T-helper 1 cell (primary cell): Measurements from ENCODE around the gene C1orf210.

Experiments
- DNase-seq, 5 donors: peaks; one replicate each; pipeline ENCODE4 v3.0.0-alpha.2; 2012 to 2020

The C1orf210 gene

GRCh38 chr1:43246466-43247213, 38.7 kb downstream of the C1orf210 start:
- no peak for DNase-seq

- DNase-seq: no peak
Measured at GRCh38 chr1:43243299-43243698, 42.1 kb downstream of the C1orf210 start.

GRCh38 chr1:43241413-43241836, 44.0 kb downstream of the C1orf210 start:
- DNase-seq: no peak

DNA sequence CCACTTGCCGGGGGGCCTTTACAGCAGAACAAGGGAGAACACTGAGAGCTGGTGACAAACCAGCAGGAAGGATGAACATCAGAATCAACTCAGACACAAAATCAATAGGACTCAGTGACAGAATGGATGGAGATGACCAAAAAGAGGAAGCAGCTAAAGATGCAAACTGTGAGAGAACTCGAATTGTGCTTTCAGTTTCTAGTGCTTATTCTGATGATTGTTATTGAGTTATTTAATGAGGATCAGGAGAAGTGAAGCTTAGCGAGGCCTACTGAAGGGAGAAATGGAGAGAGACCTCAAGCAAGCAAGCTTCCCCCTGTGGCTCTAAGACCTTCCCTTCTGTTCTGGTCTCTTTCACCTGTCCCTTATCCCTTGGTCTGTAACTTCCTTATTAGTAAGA, 45.9 kb downstream of the C1orf210 start:
- peak in 1 of 5 donors; percentile 12 for DNase-seq

- DNase-seq: no peak
Measured at GRCh38 chr1:43238991-43239469, 46.4 kb downstream of the C1orf210 start.

GRCh38 chr1:43238085-43238484, 47.3 kb downstream of the C1orf210 start:
- DNase-seq: peak in 1 of 5 donors; percentile 40

GRCh38 chr1:43237121-43237520, 48.3 kb downstream of the C1orf210 start:
- no peak for DNase-seq

- no peak for DNase-seq
Measured at GRCh38 chr1:43235451-43236121, 49.8 kb downstream of the C1orf210 start.

DNA sequence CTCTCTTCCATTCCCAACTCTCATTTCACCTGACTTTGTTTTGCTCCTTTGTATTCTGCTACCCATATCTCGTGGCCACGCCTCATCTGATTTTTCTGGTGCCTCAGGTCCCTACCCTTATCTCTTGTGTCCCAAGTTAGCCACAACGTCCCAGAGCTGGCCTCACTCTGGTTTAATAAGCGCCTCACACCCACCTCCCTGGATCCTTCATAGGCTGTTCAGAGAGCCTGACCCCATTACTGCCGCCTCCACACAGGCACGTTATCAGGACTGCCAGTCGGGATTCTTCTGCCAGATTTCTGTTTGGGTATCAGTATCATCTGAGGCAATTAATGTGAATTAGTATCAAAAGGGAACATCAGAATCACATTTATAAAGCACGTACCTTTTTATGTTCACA, 50.3 kb downstream of the C1orf210 start:
- no peak for DNase-seq

DNA sequence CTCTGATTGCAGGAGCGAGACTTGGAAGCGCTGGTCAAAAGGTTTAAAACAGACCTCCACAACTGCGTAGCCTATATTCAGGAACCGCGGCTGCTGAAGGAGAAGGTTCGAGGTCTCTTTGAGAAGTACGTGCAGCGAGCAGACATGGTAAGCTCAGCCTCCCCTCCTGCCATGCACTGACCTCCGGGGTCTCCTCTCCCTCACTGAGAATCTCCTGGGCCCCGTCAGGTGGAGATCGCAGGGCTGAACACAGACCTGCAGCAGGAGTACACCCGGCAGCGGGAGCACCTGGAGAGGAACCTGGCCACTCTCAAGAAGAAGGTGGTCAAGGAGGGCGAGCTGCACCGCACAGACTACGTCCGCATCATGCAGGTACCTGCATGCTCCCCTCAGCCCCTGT, 51.1 kb downstream of the C1orf210 start:
- DNase-seq: no peak

GRCh38 chr1:43233631-43234030, 51.8 kb downstream of the C1orf210 start:
- no peak for DNase-seq

DNA sequence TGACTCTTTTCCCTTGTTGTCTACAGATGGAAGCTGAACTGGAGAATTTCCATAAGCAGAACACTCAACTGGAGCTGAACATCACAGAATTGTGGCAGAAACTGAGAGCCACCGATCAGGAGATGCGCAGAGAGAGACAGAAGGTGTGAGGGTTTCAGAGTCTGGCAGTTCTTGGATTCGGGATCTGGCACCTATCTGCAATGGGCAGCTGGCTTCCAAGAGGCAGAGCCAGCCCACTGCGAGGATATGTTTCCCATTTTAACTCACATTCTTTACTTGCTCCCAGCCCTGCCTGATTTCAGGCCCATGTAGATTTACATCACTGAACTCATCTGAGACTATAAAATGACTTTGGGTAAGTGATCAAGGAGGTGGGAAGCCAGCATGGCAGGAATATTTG, 52.9 kb downstream of the C1orf210 start:
- DNase-seq: no peak

DNA sequence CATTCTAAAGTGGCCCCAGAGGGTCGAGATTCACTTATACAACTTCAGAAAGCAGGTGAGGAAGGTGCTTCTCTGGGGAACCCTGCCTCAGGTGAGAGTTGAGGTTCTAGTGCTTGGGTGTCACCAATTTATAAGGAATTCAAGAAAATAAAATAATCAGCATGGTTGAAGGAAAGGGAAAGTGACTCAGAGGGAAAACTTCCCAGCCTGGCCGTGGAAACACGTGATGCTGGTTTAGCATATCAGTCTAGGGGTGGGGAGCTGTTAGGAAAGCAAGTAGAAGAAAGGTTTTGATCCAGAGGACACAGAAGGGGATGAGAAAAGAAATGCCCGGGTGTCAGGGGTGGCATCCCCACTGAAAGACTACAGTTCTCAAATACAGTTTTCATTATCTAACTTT, 53.3 kb downstream of the C1orf210 start:
- no peak for DNase-seq
